Stimulated activated naive B cell treated with anti-CD40 and anti-IgM and Interleukin-4, amounts not matched to agents 10 μg/mL and 1 μg/mL and 100 μg/mL, for 72 hours (primary cell): ENCODE data around the gene CYGB.

ENCODE experiments used
- ATAC-seq, 2 donors: fragments of 150-1000 bp; cut with Tn5 transposase; replicated peaks; 2 replicates each; pipeline ENCODE4 v1.10.0; 2021; ENCODE audit warnings: moderate library complexity in 1 of 2
- DNase-seq: peaks from one replicate; pipeline ENCODE4 v3.0.0; 2021
- H3K27ac Mint-ChIP-seq: one replicate; pipeline ENCODE4 v1.8.0; 2022; ENCODE audit warnings: mild to moderate bottlenecking, mixed read lengths
- H3K27me3 Mint-ChIP-seq, 2 donors: one replicate each; pipeline ENCODE4 v1.8.0; 2022; ENCODE audit warnings: mixed read lengths in 2 of 2
- H3K36me3 Mint-ChIP-seq, 2 donors: one replicate each; pipeline ENCODE4 v1.8.0; 2022; ENCODE audit warnings: mixed read lengths in 2 of 2, mild to moderate bottlenecking in 1 of 2
- H3K4me1 Mint-ChIP-seq, 2 donors: one replicate each; pipeline ENCODE4 v1.8.0; 2022; ENCODE audit warnings: mixed read lengths in 2 of 2, mild to moderate bottlenecking in 1 of 2
- H3K4me3 Mint-ChIP-seq, 2 donors: one replicate each; pipeline ENCODE4 v1.8.0; 2022; ENCODE audit warnings: mild to moderate bottlenecking in 2 of 2, mixed read lengths in 2 of 2, moderate library complexity in 1 of 2
- H3K9me3 Mint-ChIP-seq, 2 donors: one replicate each; pipeline ENCODE4 v1.8.0; 2022; ENCODE audit warnings: mixed read lengths in 2 of 2, mild to moderate bottlenecking in 1 of 2

The CYGB gene

GRCh38 chr17:76549539-76549938 lies 12.0 kb upstream of the CYGB start:
- H3K36me3 Mint-ChIP-seq, result peaks cover 0 to 1% of the 10 kb centered on the region in 2 donors
- H3K4me3 Mint-ChIP-seq, result no peak overlapping the region
- DNase-seq (no peak), ATAC-seq (no peak)
- H3K4me1 Mint-ChIP-seq, result peaks cover 6 to 9% of the 10 kb centered on the region in 2 donors
- no peaks in the 10 kb centered on the region for H3K9me3 Mint-ChIP-seq
- H3K27me3 Mint-ChIP-seq, result peaks cover 3 to 4% of the 10 kb centered on the region in 2 donors
- no peak overlapping the region for H3K27ac Mint-ChIP-seq

- Mint-ChIP-seq H3K4me3 (no peak overlapping the region), H3K27me3 (peaks cover 5 to 7% of the 10 kb centered on the region in 2 donors), H3K36me3 (peaks cover under 1 to 1% of the 10 kb centered on the region in 2 donors), H3K9me3 (no peaks in the 10 kb centered on the region), H3K27ac (no peak overlapping the region), H3K4me1 (peaks cover 5 to 9% of the 10 kb centered on the region in 2 donors)
- DNase-seq (no peak), ATAC-seq (no peak)
Measured at GRCh38 chr17:76549215-76549518, 11.7 kb upstream of the CYGB start.

GRCh38 chr17:76548378-76549214 lies 11.1 kb upstream of the CYGB start:
- H3K9me3 Mint-ChIP-seq, result no peaks in the 10 kb centered on the region
- H3K4me1 Mint-ChIP-seq, result peaks cover 5 to 9% of the 10 kb centered on the region in 2 donors
- no peak overlapping the region for H3K4me3 Mint-ChIP-seq
- H3K36me3 Mint-ChIP-seq, result peaks cover 1 to 3% of the 10 kb centered on the region in 2 donors
- peaks cover 9 to 12% of the 10 kb centered on the region in 2 donors for H3K27me3 Mint-ChIP-seq
- H3K27ac Mint-ChIP-seq, result no peak overlapping the region
- ATAC-seq, result no peak
- DNase-seq, result no peak

GRCh38 chr17:76547642-76548202 lies 10.2 kb upstream of the CYGB start:
- H3K36me3 Mint-ChIP-seq, result peaks cover 1 to 3% of the 10 kb centered on the region in 2 donors
- DNase-seq (no peak), ATAC-seq (no peak)
- H3K4me3 Mint-ChIP-seq, result no peak overlapping the region
- H3K27me3 Mint-ChIP-seq, result peaks cover 11 to 14% of the 10 kb centered on the region in 2 donors
- no peaks in the 10 kb centered on the region for H3K9me3 Mint-ChIP-seq
- no peak overlapping the region for H3K27ac Mint-ChIP-seq
- peaks cover 5 to 9% of the 10 kb centered on the region in 2 donors for H3K4me1 Mint-ChIP-seq

GRCh38 chr17:76547183-76547641 lies 9.7 kb upstream of the CYGB start:
- peaks cover 5 to 9% of the 10 kb centered on the region in 2 donors for H3K4me1 Mint-ChIP-seq
- no peak overlapping the region for H3K27ac Mint-ChIP-seq
- no peaks in the 10 kb centered on the region for H3K9me3 Mint-ChIP-seq
- H3K4me3 Mint-ChIP-seq, result no peak overlapping the region
- H3K36me3 Mint-ChIP-seq, result peaks cover 1 to 5% of the 10 kb centered on the region in 2 donors
- DNase-seq (peak; percentile 48), ATAC-seq (peak; percentile 92 to 94)
- peaks cover 16 to 19% of the 10 kb centered on the region in 2 donors for H3K27me3 Mint-ChIP-seq

GRCh38 chr17:76546556-76547182 lies 9.2 kb upstream of the CYGB start:
- ATAC-seq (no peak), DNase-seq (no peak)
- Mint-ChIP-seq H3K27me3 (peaks cover 20 to 23% of the 10 kb centered on the region in 2 donors), H3K4me3 (no peak overlapping the region), H3K9me3 (no peaks in the 10 kb centered on the region), H3K27ac (no peak overlapping the region), H3K4me1 (peaks cover 5 to 9% of the 10 kb centered on the region in 2 donors), H3K36me3 (peaks cover 1 to 7% of the 10 kb centered on the region in 2 donors)

GRCh38 chr17:76545918-76546555 lies 8.5 kb upstream of the CYGB start:
- Mint-ChIP-seq H3K4me3 (no peak overlapping the region), H3K4me1 (peaks cover 4 to 6% of the 10 kb centered on the region in 2 donors), H3K36me3 (peaks cover 1 to 7% of the 10 kb centered on the region in 2 donors), H3K27ac (no peak overlapping the region), H3K9me3 (no peaks in the 10 kb centered on the region), H3K27me3 (peaks cover 23 to 26% of the 10 kb centered on the region in 2 donors)
- ATAC-seq, result no peak
- no peak for DNase-seq

- no peak overlapping the region for H3K27ac Mint-ChIP-seq
- H3K36me3 Mint-ChIP-seq, result peaks cover 1 to 7% of the 10 kb centered on the region in 2 donors
- peaks cover 31 to 35% of the 10 kb centered on the region in 2 donors for H3K27me3 Mint-ChIP-seq
- no peaks in the 10 kb centered on the region for H3K9me3 Mint-ChIP-seq
- DNase-seq (no peak), ATAC-seq (no peak)
- peaks cover 7 to 9% of the 10 kb centered on the region in 2 donors for H3K4me1 Mint-ChIP-seq
- no peak overlapping the region for H3K4me3 Mint-ChIP-seq
Measured at GRCh38 chr17:76544546-76545365, 7.2 kb upstream of the CYGB start.

GRCh38 chr17:76543826-76544545 lies 6.5 kb upstream of the CYGB start:
- ATAC-seq (no peak), DNase-seq (no peak)
- H3K36me3 Mint-ChIP-seq, result peaks cover 1 to 7% of the 10 kb centered on the region in 2 donors
- H3K27ac Mint-ChIP-seq, result no peak overlapping the region
- H3K4me3 Mint-ChIP-seq, result no peak overlapping the region
- peaks cover 10 to 12% of the 10 kb centered on the region in 2 donors for H3K4me1 Mint-ChIP-seq
- peaks cover 39 to 43% of the 10 kb centered on the region in 2 donors for H3K27me3 Mint-ChIP-seq
- no peaks in the 10 kb centered on the region for H3K9me3 Mint-ChIP-seq

GRCh38 chr17:76543482-76543825 lies 5.9 kb upstream of the CYGB start:
- no peak for ATAC-seq
- H3K36me3 Mint-ChIP-seq, result peaks cover 1 to 7% of the 10 kb centered on the region in 2 donors
- no peak for DNase-seq
- peaks cover 43 to 48% of the 10 kb centered on the region in 2 donors for H3K27me3 Mint-ChIP-seq
- no peaks in the 10 kb centered on the region for H3K9me3 Mint-ChIP-seq
- H3K4me1 Mint-ChIP-seq, result peaks cover 15% of the 10 kb centered on the region in 2 donors
- no peak overlapping the region for H3K27ac Mint-ChIP-seq
- no peak overlapping the region for H3K4me3 Mint-ChIP-seq

GRCh38 chr17:76542984-76543383 lies 5.5 kb upstream of the CYGB start:
- H3K36me3 Mint-ChIP-seq, result peaks cover 1 to 7% of the 10 kb centered on the region in 2 donors
- DNase-seq (no peak), ATAC-seq (no peak)
- no peaks in the 10 kb centered on the region for H3K9me3 Mint-ChIP-seq
- no peak overlapping the region for H3K27ac Mint-ChIP-seq
- peaks cover 43 to 51% of the 10 kb centered on the region in 2 donors for H3K27me3 Mint-ChIP-seq
- H3K4me3 Mint-ChIP-seq, result no peak overlapping the region
- peaks cover 17 to 18% of the 10 kb centered on the region in 2 donors for H3K4me1 Mint-ChIP-seq

GRCh38 chr17:76542566-76542971 lies 5.1 kb upstream of the CYGB start:
- Mint-ChIP-seq H3K27me3 (peaks cover 43 to 51% of the 10 kb centered on the region in 2 donors), H3K4me1 (peaks cover 17 to 18% of the 10 kb centered on the region in 2 donors), H3K27ac (no peak overlapping the region), H3K4me3 (no peak overlapping the region), H3K36me3 (peaks cover 1 to 7% of the 10 kb centered on the region in 2 donors), H3K9me3 (no peaks in the 10 kb centered on the region)
- no peak for ATAC-seq
- no peak for DNase-seq
